Endometrium (tissue), 2 donors: ENCODE measurements around the gene PCDHGA7.
"Not testable (repeated sequence)": the region's sequence is repeated elsewhere in the genome, so short reads cannot be mapped to it uniquely, and the experiment has no call there.

Experiments
- FAIRE-seq: peaks from 2 replicates; lab custom pipeline; 2012; peaks lifted over from hg19 to GRCh38; lab: Jason Lieb, UNC
- donor health status: control.
- donor health status: control.

The PCDHGA7 gene

DNA sequence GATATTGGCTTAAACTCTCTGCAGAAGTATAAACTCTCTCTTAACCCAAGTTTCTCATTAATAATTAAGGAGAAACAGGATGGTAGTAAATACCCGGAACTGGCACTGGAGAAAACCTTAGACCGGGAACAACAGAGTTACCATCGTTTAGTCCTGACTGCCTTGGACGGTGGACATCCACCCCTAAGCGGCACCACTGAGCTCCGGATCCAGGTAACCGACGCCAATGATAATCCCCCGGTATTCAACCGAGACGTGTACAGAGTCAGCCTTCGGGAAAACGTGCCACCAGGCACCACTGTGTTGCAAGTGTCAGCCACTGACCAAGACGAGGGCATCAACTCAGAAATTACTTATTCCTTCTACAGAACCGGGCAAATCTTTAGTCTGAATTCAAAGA lies 16.1 kb downstream of the PCDHGA7 start:
- FAIRE-seq, result no peak

DNA sequence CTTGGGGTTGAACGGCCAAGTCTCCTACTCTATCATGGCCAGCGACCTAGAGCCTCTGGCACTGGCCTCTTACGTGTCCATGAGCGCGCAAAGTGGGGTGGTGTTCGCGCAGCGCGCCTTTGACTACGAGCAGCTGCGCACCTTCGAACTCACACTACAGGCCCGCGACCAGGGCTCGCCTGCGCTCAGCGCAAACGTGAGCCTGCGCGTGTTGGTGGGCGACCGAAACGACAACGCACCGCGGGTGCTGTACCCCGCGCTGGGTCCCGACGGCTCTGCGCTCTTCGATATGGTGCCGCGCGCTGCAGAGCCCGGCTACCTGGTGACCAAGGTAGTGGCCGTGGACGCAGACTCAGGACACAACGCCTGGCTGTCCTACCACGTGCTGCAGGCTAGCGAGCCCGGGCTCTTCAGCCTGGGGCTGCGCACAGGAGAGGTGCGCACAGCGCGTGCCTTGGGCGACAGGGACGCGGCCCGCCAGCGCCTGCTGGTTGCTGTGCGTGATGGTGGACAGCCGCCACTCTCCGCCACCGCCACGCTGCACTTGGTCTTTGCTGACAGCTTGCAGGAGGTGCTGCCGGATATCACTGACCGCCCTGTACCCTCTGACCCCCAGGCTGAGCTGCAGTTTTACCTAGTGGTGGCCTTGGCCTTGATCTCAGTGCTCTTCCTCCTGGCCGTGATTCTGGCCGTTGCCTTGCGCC lies 17.2 kb downstream of the PCDHGA7 start:
- no peak for FAIRE-seq

DNA sequence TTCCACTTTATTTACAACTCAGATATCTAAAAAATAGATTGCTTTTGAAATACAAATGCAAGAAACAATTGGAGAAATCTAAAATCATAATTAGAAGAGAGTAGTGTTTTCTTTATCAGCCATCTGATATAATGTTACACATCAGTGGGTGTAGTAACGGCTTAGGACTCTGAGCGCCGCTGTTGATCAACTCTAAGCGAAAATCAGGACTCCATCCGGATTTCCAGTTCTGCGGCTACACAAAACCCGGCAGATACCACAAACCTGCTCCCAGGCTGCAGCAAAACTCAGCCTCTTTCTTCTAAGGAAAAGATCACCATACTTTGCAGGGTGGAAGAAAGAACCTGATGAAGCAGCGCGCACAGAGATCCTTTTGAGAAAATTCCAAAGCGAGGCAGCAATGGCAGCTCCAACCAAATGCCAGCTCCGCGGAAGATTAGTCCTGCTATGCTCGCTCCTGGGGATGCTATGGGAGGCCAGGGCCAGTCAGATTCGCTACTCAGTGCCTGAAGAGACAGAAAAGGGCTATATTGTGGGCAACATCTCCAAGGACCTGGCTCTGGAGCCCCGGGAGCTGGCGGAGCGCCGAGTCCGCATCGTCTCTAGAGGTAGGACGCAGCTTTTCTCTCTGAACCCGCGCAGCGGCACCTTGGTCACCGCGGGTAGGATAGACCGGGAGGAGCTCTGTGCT lies 20.2 kb downstream of the PCDHGA7 start, which contains the start of gene PCDHGA9:
Gene PCDHGA9 (plus strand): TSS at position 226 of the 691 bp plus-strand sequence. CDS start 175 bp downstream, at position 401.
- no peak for FAIRE-seq

DNA sequence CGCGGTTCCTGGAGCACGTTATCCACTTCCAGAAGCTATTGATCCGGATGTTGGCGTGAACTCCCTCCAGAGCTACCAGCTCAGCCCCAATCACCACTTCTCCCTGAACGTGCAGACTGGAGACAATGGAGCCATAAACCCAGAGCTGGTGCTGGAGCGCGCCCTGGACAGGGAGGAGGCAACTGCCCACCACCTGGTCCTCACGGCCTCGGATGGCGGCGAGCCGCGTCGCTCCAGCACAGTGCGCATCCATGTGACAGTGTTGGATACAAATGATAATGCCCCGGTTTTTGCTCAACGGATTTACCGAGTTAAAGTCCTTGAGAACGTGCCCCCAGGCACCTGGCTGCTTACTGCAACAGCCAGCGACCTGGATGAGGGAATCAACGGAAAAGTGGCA lies 20.8 kb downstream of the PCDHGA7 start:
- no peak for FAIRE-seq

DNA sequence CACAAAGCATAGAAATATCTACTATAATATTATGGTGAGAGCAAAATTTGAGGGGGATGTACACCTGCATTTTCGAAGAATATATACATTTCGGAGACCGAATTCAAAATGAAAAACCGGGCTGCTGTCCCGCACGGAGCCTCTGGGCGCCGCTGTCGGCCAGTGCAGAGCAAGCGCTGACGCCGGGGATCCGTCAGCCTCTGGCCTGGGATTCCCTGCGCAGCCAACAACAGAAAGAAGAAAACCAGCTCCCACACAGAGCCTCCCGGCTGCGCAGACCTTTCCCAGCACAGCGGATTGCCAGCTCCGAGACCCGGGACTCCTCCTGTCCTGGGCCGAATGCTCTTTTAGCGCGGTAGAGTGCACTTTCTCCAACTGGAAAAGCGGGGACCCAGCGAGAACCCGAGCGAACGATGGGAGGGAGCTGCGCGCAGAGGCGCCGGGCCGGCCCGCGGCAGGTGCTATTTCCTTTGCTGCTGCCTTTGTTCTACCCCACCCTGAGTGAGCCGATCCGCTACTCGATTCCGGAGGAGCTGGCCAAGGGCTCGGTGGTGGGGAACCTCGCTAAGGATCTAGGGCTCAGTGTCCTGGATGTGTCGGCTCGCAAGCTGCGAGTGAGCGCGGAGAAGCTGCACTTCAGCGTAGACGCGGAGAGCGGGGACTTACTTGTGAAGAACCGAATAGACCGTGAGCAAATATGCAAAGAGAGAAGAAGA lies 25.4 kb downstream of the PCDHGA7 start, which contains the start of gene PCDHGB6:
Gene PCDHGB6 (plus strand): TSS at position 232 of the 716 bp plus-strand sequence. CDS start 182 bp downstream, at position 414.
- not testable (repeated sequence) for FAIRE-seq

DNA sequence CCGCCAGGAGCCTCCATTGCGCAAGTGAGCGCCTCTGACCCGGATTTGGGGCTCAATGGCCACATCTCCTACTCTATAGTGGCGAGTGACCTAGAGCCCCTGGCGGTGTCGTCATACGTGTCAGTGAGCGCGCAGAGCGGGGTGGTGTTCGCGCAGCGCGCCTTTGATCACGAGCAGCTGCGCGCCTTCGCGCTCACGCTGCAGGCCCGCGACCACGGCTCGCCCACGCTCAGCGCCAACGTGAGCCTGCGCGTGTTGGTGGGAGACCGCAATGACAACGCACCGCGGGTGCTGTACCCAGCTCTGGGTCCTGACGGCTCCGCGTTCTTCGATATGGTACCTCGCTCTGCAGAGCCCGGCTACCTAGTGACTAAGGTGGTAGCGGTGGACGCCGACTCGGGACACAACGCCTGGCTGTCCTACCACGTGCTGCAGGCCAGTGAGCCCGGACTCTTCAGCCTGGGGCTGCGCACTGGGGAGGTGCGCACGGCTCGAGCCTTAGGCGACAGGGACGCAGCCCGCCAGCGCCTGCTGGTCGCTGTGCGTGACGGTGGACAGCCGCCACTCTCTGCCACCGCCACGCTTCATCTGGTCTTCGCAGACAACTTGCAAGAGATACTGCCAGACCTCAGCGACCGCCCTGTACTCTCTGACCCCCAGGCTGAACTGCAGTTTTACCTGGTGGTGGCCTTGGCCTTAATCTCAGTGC lies 27.2 kb downstream of the PCDHGA7 start:
- no peak for FAIRE-seq

DNA sequence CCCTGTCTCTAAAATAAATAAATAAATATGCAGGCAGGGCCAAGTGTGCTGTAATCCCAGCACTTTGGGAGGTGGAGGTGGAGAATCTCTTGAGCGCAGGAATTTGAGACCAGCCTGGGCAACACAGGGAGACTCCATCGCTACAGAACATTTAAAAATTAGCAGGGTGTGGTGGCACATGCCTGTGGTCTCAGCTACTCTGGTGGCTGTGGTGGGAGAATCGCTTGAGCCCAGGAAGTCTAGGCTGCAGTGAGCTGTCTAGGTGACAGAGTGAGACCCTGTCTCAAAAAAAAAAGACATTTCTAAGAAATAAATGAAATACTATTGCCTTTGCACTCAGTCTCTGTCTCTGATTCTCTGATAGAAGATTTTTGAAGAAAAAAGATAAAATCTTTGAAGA lies 29.0 kb downstream of the PCDHGA7 start:
- FAIRE-seq, result no peak

DNA sequence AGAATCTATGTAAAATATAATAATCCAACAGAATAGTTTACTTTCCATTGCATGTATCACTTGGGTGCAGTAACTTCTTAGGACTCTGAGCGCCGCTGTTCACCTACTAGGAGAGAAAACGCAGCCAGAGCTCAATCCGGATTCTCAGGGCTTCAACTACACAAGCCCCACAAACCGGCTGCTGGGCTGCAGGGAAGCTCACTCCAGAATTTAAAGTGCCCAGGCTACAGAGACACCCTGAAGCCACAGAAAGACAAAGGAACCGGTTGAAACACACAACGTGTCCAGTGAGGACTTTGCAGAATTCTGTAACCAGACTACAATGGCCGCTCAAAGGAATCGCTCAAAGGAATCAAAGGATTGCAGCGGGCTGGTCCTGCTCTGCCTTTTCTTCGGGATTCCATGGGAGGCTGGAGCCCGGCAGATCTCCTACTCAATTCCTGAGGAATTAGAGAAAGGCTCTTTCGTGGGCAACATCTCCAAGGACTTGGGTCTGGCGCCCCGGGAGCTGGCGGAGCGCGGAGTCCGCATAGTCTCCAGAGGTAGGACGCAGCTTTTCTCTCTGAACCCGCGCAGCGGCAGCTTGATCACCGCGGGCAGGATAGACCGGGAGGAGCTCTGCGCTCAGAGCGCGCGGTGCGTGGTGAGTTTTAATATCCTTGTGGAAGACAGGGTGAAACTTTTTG lies 30.5 kb downstream of the PCDHGA7 start, which contains the start of gene PCDHGA10:
Gene PCDHGA10 (plus strand): TSS at position 134 of the 686 bp plus-strand sequence. CDS start 189 bp downstream, at position 323.
- no peak for FAIRE-seq

DNA sequence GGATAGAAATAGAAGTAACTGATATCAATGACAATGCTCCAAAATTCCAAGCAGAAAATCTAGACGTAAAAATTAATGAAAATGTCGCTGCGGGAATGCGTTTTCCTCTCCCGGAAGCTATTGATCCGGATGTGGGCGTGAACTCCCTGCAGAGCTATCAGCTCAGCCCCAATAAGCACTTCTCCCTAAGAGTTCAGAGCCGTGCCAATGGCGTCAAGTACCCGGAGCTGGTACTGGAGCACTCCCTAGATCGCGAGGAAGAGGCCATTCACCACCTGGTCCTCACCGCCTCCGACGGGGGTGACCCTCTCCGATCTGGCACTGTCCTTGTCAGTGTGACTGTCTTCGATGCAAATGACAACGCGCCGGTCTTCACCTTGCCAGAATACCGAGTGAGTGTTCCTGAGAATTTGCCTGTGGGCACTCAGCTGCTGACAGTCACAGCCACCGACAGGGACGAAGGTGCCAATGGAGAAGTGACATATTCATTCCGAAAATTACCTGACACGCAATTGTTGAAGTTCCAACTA lies 31.1 kb downstream of the PCDHGA7 start:
- FAIRE-seq, result no peak

DNA sequence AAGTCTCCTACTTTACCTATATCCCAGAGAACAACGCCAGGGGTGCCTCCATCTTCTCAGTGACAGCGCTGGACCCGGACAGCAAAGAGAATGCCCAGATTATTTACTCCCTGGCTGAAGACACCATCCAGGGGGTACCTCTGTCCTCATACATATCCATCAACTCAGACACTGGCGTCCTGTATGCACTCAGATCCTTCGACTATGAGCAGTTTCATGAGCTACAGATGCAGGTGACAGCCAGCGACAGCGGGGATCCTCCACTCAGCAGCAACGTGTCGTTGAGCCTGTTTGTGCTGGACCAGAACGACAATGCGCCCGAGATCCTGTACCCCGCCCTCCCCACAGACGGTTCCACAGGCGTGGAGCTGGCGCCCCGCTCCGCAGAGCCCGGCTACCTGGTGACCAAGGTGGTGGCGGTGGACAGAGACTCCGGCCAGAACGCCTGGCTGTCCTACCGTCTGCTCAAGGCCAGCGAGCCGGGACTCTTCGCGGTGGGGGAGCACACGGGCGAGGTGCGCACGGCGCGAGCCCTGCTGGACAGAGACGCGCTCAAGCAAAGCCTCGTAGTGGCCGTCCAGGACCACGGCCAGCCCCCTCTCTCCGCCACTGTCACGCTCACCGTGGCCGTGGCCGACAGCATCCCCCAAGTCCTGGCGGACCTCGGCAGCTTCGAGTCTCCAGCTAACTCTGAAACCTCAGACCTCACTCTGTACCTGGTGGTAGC lies 32.2 kb downstream of the PCDHGA7 start:
- not testable (repeated sequence) for FAIRE-seq

DNA sequence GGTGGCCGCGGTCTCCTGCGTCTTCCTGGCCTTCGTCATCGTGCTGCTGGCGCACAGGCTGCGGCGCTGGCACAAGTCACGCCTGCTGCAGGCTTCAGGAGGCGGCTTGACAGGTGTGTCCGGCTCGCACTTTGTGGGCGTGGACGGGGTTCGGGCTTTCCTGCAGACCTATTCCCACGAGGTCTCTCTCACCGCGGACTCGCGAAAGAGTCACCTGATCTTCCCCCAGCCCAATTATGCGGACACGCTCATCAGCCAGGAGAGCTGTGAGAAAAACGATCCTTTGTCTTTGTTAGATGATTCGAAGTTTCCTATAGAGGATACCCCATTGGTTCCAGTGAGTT lies 32.7 kb downstream of the PCDHGA7 start:
- not testable (repeated sequence) for FAIRE-seq

DNA sequence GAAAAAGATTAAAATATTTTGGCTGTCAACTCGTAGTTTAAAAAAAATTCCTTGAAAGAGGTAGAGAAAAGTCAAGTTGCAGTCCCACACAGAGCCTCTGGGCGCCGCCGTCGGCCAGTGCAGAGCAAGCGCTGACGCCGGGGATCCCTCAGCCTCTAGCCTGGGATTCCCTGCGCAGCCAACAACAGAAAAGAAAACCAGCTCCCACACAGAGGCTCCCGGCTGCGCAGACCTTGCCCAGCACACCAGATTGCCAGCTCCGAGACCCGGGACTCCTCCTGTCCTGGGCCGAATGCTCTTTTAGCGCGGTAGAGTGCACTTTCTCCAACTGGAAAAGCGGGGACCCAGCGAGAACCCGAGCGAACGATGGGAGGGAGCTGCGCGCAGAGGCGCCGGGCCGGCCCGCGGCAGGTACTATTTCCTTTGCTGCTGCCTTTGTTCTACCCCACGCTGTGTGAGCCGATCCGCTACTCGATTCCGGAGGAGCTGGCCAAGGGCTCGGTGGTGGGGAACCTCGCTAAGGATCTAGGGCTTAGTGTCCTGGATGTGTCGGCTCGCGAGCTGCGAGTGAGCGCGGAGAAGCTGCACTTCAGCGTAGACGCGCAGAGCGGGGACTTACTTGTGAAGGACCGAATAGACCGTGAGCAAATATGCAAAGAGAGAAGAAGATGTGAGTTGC lies 35.1 kb downstream of the PCDHGA7 start, which contains the start of gene PCDHGB7:
Gene PCDHGB7 (plus strand): TSS at position 184 of the 679 bp plus-strand sequence. CDS start 183 bp downstream, at position 367.
- not testable (repeated sequence) for FAIRE-seq

DNA sequence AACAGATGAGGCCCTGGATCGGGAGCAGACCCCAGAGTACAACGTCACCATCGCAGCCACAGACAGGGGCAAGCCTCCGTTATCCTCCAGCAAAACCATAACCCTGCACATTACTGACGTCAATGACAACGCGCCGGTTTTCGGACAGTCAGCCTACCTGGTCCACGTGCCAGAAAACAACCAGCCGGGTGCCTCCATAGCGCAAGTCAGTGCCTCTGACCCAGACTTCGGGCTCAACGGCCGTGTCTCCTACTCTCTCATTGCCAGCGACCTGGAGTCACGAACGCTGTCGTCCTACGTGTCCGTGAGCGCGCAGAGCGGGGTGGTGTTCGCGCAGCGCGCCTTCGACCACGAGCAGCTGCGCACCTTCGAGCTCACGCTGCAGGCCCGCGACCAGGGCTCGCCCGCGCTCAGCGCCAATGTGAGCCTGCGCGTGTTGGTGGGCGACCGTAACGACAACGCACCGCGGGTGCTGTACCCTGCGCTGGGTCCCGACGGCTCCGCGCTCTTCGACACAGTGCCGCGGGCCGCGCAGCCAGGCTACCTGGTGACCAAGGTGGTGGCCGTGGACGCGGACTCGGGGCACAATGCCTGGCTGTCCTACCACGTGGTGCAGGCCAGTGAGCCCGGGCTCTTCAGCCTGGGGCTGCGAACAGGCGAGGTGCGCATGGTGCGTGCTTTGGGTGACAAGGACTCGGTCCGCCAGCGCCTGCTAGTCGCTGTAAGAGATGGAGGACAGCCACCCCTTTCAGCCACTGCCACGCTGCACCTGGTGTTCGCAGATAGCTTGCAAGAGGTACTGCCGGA lies 36.7 kb downstream of the PCDHGA7 start:
- FAIRE-seq, result no peak

DNA sequence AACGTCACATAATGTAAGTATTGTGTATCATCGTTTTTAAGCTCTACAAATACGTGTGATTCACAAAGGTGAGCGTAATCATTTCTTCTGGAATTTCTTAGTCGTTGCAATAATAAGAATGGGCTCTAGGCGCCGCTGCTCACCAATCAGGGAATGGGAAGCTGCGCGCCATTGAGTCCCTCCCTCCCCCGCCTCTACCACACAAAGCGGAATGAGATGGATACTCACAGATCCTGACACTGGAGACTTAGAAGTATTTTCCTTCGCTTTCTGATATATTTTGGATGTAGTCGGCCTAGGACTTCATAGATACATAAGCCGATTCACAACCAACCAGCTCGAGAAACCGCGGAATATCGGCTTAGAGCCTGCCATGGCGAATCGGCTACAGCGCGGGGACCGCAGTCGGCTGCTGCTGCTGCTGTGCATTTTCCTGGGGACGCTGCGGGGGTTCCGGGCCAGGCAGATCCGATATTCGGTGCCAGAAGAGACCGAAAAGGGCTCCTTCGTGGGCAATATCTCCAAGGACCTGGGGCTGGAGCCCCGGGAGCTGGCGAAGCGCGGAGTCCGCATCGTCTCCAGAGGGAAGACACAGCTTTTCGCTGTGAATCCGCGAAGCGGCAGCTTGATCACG lies 38.4 kb downstream of the PCDHGA7 start, which contains the start of gene PCDHGA11:
Gene PCDHGA11 (plus strand): TSS at position 197 of the 634 bp plus-strand sequence. CDS start 177 bp downstream, at position 374.
- FAIRE-seq, result no peak

DNA sequence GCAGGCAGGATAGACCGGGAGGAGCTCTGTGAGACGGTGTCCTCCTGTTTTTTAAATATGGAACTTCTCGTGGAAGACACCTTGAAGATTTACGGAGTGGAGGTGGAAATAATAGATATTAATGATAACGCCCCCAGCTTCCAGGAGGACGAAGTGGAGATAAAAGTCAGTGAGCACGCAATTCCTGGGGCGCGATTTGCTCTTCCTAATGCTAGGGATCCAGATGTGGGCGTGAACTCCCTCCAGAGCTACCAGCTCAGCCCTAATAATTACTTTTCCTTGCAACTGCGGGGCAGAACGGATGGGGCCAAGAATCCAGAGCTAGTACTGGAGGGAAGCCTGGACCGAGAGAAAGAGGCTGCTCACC lies 38.9 kb downstream of the PCDHGA7 start:
- FAIRE-seq, result no peak

DNA sequence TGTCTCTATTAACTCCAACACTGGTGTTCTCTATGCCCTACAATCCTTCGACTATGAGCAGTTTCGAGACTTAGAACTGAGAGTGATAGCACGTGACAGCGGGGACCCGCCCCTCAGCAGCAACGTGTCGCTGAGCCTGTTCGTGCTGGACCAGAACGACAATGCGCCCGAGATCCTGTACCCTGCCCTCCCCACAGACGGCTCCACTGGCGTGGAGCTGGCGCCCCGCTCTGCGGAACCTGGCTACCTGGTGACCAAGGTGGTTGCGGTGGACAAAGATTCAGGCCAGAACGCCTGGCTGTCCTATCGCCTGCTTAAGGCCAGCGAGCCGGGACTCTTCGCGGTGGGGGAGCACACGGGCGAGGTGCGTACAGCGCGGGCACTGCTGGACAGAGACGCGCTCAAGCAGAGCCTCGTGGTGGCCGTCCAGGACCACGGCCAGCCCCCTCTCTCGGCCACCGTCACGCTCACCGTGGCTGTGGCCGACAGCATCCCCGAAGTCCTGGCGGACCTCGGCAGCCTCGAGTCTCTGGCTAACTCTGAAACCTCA lies 40.3 kb downstream of the PCDHGA7 start:
- no peak for FAIRE-seq

DNA sequence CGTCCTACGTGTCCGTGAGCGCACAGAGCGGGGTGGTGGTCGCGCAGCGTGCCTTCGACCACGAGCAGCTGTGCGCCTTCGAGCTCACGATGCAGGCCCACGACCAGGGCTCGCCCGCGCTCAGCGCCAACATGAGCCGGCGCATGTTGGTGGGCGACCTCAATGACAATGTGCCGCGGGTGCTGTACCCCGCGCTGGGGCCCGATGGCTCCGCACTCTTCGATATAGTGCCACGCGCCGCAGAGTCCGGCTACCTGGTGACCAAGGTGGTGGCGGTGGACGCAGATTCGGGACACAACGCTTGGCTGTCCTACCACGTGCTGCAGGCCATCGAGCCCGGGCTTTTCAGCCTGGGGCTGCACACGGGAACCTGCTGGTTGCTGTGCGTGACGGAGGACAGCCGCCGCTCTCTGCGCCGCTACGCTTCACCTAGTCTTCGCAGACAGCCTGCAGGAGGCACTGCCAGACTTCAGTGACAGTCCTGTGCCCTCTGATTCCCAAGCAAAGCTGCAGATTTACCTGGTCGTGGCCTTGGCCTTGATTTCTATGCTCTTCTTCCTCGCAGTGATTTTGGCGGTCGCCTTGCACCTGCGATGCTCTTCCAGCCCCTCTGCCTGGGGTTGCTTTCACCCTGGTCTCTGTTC lies 45.4 kb downstream of the PCDHGA7 start:
- no peak for FAIRE-seq
